HG02759 (cell line): ENCODE results near the gene HSPA1A.
"Not testable (repeated sequence)": the region's sequence is repeated elsewhere in the genome, so short reads cannot be mapped to it uniquely, and the experiment has no call there.

Source experiments
- ATAC-seq: cut with Tn5 transposase; IDR thresholded peaks from one replicate; pipeline ENCODE4 v1.9.1; 2021; ENCODE audit warnings: mild to moderate bottlenecking, moderate library complexity; ENCODE audit not compliant: unreplicated experiment

HSPA1A gene

GRCh38 chr6:31862344-31863235 lies 47.2 kb downstream of the HSPA1A start, which contains the start of gene NEU1:
NEU1 (minus strand) TSS chr6:31862821; CDS start chr6:31862776, 45 bp downstream.
- ATAC-seq, result peak; percentile 94

- not testable (repeated sequence) for ATAC-seq
Observed at GRCh38 chr6:31864123-31864562, 48.8 kb downstream of the HSPA1A start.

- no peak for ATAC-seq
Observed at GRCh38 chr6:31864818-31865204, 49.5 kb downstream of the HSPA1A start.

- no peak for ATAC-seq
Observed at GRCh38 chr6:31865205-31866118, 50.1 kb downstream of the HSPA1A start.
